Measurements from ENCODE around the gene FGFR2. TPM values are rescaled to one million over a fixed set of nuclear protein-coding genes. Genes with fewer than 3 reads are reported as not detected.

Gene FGFR2
- total RNA-seq, 4 donors from 2014 or later: 105 to 222 (median 155) TPM

GRCh38 chr10:121595806-121596688, 2.2 kb downstream of the FGFR2 start:
- no peaks in the 10 kb centered on the region for H3K36me3 ChIP-seq
- peak in 1 of 2 donors; percentile 54 for DNase-seq (ENCODE audit: low spot score in 2 of 2)
- peak overlapping the region; percentile 94 for H3K27ac ChIP-seq
- peaks cover 62% of the 10 kb centered on the region for H3K4me1 ChIP-seq
- H3K4me3 ChIP-seq: peak overlapping the region; percentile 79
- TF ChIP-seq EP300 (IDR thresholded peaks at IDR 0.05) (no peak), POLR2AphosphoS5 (IDR thresholded peaks at IDR 0.05) (no peak), POLR2A (IDR thresholded peaks at IDR 0.05) (no peak)
- TF ChIP-seq, protein P1, sequence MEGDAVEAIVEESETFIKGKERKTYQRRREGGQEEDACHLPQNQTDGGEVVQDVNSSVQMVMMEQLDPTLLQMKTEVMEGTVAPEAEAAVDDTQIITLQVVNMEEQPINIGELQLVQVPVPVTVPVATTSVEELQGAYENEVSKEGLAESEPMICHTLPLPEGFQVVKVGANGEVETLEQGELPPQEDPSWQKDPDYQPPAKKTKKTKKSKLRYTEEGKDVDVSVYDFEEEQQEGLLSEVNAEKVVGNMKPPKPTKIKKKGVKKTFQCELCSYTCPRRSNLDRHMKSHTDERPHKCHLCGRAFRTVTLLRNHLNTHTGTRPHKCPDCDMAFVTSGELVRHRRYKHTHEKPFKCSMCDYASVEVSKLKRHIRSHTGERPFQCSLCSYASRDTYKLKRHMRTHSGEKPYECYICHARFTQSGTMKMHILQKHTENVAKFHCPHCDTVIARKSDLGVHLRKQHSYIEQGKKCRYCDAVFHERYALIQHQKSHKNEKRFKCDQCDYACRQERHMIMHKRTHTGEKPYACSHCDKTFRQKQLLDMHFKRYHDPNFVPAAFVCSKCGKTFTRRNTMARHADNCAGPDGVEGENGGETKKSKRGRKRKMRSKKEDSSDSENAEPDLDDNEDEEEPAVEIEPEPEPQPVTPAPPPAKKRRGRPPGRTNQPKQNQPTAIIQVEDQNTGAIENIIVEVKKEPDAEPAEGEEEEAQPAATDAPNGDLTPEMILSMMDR (IDR thresholded peaks at IDR 0.05): no peak
- 30% methylated on average over 26 of the region's 28 CpGs for WGBS
- peaks cover 17% of the 10 kb centered on the region for H3K27me3 ChIP-seq
- H3K9me3 ChIP-seq: no peaks in the 10 kb centered on the region

- 47% methylated on average over 11 of the region's 11 CpGs for WGBS
- Histone ChIP-seq H3K27me3 (peaks cover 17% of the 10 kb centered on the region), H3K4me1 (peaks cover 63% of the 10 kb centered on the region)
Measured at GRCh38 chr10:121595351-121595805, 2.9 kb downstream of the FGFR2 start.

GRCh38 chr10:121594623-121595350, 3.5 kb downstream of the FGFR2 start:
- H3K4me1 ChIP-seq: peaks cover 63% of the 10 kb centered on the region
- H3K4me3 ChIP-seq: peak overlapping the region; percentile 79
- 54% methylated on average over 5 of the region's 5 CpGs for WGBS
- no peaks in the 10 kb centered on the region for H3K9me3 ChIP-seq
- TF ChIP-seq, protein P1 (IDR thresholded peaks at IDR 0.05): no peak
- H3K27ac ChIP-seq: peak overlapping the region; percentile 67
- H3K27me3 ChIP-seq: peaks cover 16% of the 10 kb centered on the region
- H3K36me3 ChIP-seq: no peaks in the 10 kb centered on the region
- peak in 1 of 2 donors; percentile 18 for DNase-seq (ENCODE audit: low spot score in 2 of 2)

More at GRCh38 chr10:121595351-121595805, 2.9 kb downstream of the FGFR2 start:
- DNase-seq (ENCODE audit: low spot score in 2 of 2): peak in 1 of 2 donors; percentile 18
- no peaks in the 10 kb centered on the region for H3K9me3 ChIP-seq
- H3K4me3 ChIP-seq: peak overlapping the region; percentile 79
- TF ChIP-seq, protein P1 (IDR thresholded peaks at IDR 0.05): no peak
- TF ChIP-seq POLR2A (IDR thresholded peaks at IDR 0.05) (no peak), POLR2AphosphoS5 (IDR thresholded peaks at IDR 0.05) (no peak), EP300 (IDR thresholded peaks at IDR 0.05) (no peak)
- H3K36me3 ChIP-seq: no peaks in the 10 kb centered on the region
- H3K27ac ChIP-seq: peak overlapping the region; percentile 94

GRCh38 chr10:121594076-121594475, 4.2 kb downstream of the FGFR2 start:
- peaks cover 63% of the 10 kb centered on the region for H3K4me1 ChIP-seq
- H3K4me3 ChIP-seq: peak overlapping the region; percentile 22
- TF ChIP-seq POLR2AphosphoS5 (IDR thresholded peaks at IDR 0.05): no peak
- no peak for TF ChIP-seq EP300 (IDR thresholded peaks at IDR 0.05)
- TF ChIP-seq, protein P1 (IDR thresholded peaks at IDR 0.05): no peak
- TF ChIP-seq POLR2A (IDR thresholded peaks at IDR 0.05): no peak
- H3K36me3 ChIP-seq: no peaks in the 10 kb centered on the region
- H3K27me3 ChIP-seq: peaks cover 14% of the 10 kb centered on the region
- WGBS: 36% methylated on average over 8 of the region's 8 CpGs
- DNase-seq (ENCODE audit: low spot score in 2 of 2): peak in 1 of 2 donors; percentile 2
- H3K9me3 ChIP-seq: no peaks in the 10 kb centered on the region
- H3K27ac ChIP-seq: peak overlapping the region; percentile 67

Data from suprapubic skin (tissue), 4 donors.